ENCODE data around the gene S100A13.
A peak's percentile ranks its signal among the peaks of the same experiment; 100 is the strongest.
"Not testable (repeated sequence)": the region's sequence is repeated elsewhere in the genome, so short reads cannot be mapped to it uniquely, and the experiment has no call there.

S100A13 gene

GRCh38 chr1:153583514-153583913 lies 43.8 kb downstream of the S100A13 start:
- WGBS, 2 experiments (ENCODE audit: insufficient coverage in 2 of 2), result no CpG with 5 or more reads among the region's 3 CpGs
- not testable (repeated sequence) for H3K9me3 ChIP-seq (ENCODE audit: control insufficient read depth, low read length); H3K4me3 ChIP-seq (ENCODE audit: extremely low read depth, insufficient read depth, low read length, poor library complexity, severe bottlenecking); H3K36me3 ChIP-seq (ENCODE audit: control insufficient read depth, insufficient read depth, low read length); H3K27ac ChIP-seq (ENCODE audit: low read depth, low read length, severe bottlenecking)
- H3K4me1 ChIP-seq (ENCODE audit: control insufficient read depth, insufficient read depth, low read length, poor library complexity, severe bottlenecking), result peaks cover 12% of the 10 kb centered on the region

DNA sequence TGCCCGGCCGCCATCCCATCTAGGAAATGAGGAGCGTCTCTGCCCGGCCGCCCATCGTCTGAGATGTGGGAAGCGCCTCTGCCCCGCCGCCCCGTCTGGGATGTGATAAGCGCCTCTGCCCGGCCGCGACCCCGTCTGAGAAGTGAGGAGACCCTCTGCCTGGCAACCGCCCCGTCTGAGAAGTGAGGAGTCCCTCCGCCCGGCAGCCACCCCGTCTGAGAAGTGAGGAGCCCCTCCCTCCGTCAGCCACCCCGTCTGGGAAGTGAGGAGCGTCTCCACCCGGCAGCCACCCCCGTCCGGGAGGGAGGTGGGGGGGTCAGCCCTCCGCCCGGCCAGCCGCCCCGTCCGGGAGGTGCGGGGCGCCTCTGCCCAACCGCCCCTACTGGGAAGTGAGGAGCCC lies 44.5 kb downstream of the S100A13 start:
- not testable (repeated sequence) for H3K27ac ChIP-seq (ENCODE audit: low read depth, low read length, severe bottlenecking); H3K4me3 ChIP-seq (ENCODE audit: extremely low read depth, insufficient read depth, low read length, poor library complexity, severe bottlenecking); H3K9me3 ChIP-seq (ENCODE audit: control insufficient read depth, low read length); H3K36me3 ChIP-seq (ENCODE audit: control insufficient read depth, insufficient read depth, low read length)
- peaks cover 19% of the 10 kb centered on the region for H3K4me1 ChIP-seq (ENCODE audit: control insufficient read depth, insufficient read depth, low read length, poor library complexity, severe bottlenecking)
- 97% methylated on average over 27 of the region's 34 CpGs; no CpG with 5 or more reads in 1 of the 2 experiments for WGBS, 2 experiments (ENCODE audit: insufficient coverage in 2 of 2)

DNA sequence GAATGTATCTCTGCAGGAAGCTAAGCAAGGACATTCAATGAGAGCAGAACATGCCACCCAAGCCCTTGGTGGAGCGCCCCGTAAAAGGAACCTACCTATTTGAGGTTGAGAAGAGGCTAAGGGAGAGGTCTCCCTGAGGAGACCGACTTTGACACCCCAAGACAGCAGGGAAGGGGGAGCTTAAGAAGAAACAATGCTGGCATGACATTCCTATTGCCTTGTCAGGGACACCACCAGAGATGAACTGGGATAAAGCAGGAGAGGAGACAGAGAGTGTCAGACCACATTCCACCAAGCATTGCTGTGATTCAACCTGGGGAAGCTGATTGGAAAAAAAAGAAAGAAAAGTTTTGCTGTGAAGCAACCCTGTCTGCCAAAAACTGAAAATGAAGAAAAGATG lies 48.4 kb downstream of the S100A13 start:
- no peak overlapping the region for H3K4me3 ChIP-seq (ENCODE audit: extremely low read depth, insufficient read depth, low read length, poor library complexity, severe bottlenecking)
- WGBS, 2 experiments (ENCODE audit: insufficient coverage in 2 of 2), result 75 to 82% methylated on average over 3 of the region's 3 CpGs
- H3K9me3 ChIP-seq (ENCODE audit: control insufficient read depth, low read length), result no peaks in the 10 kb centered on the region
- peaks cover 21% of the 10 kb centered on the region for H3K4me1 ChIP-seq (ENCODE audit: control insufficient read depth, insufficient read depth, low read length, poor library complexity, severe bottlenecking)
- peak overlapping the region; percentile 90 for H3K27ac ChIP-seq (ENCODE audit: low read depth, low read length, severe bottlenecking)
- no peaks in the 10 kb centered on the region for H3K36me3 ChIP-seq (ENCODE audit: control insufficient read depth, insufficient read depth, low read length)

DNA sequence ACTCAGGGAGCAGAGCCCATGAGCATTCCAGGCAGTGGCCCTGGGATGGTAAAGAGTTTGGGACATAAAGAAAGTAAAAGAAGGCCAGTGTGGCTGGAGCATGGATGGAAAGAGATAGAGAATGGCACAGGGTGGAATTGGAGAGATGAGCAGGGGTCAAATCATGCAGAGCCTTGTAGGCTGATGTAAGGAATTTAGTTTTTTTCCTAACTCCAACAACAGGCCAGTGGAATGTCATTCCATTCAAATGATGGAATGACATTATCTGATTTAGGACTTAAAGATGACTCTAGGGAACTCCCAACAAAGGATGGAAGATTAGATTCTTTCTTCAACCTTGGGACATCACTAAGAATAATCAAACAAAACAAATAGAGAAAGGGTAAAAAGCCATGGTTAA lies 48.8 kb downstream of the S100A13 start:
- peak overlapping the region; percentile 90 for H3K27ac ChIP-seq (ENCODE audit: low read depth, low read length, severe bottlenecking)
- no peaks in the 10 kb centered on the region for H3K9me3 ChIP-seq (ENCODE audit: control insufficient read depth, low read length)
- H3K4me1 ChIP-seq (ENCODE audit: control insufficient read depth, insufficient read depth, low read length, poor library complexity, severe bottlenecking), result peaks cover 21% of the 10 kb centered on the region
- no peak overlapping the region for H3K4me3 ChIP-seq (ENCODE audit: extremely low read depth, insufficient read depth, low read length, poor library complexity, severe bottlenecking)
- no peaks in the 10 kb centered on the region for H3K36me3 ChIP-seq (ENCODE audit: control insufficient read depth, insufficient read depth, low read length)

DNA sequence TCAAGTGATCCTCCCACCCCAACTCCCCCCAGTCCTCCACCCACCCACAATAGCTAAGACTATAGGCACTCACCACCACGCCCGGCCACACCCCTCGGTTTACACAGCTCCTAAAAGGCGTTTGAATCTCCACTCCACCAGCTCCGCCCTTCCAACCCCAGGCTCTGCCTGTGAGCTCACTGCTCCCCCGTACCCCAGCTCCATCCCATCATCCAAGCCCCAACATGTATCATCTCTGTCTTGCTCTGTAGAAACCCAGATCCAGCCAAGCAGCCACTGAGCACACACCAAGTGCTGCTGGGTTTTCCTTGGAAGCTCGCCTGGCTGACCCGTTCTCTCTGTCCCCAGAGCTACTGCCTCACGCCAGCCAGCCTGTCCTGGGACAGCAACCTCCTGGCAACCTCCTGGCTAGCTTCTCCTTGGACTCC lies 49.7 kb downstream of the S100A13 start:
- no peaks in the 10 kb centered on the region for H3K36me3 ChIP-seq (ENCODE audit: control insufficient read depth, insufficient read depth, low read length)
- H3K4me3 ChIP-seq (ENCODE audit: extremely low read depth, insufficient read depth, low read length, poor library complexity, severe bottlenecking), result no peak overlapping the region
- peaks cover 22% of the 10 kb centered on the region for H3K4me1 ChIP-seq (ENCODE audit: control insufficient read depth, insufficient read depth, low read length, poor library complexity, severe bottlenecking)
- no peaks in the 10 kb centered on the region for H3K9me3 ChIP-seq (ENCODE audit: control insufficient read depth, low read length)
- 78 to 87% methylated on average over 4 to 9 of the region's 9 CpGs for WGBS, 2 experiments (ENCODE audit: insufficient coverage in 2 of 2)
- H3K27ac ChIP-seq (ENCODE audit: low read depth, low read length, severe bottlenecking), result no peak overlapping the region

DNA sequence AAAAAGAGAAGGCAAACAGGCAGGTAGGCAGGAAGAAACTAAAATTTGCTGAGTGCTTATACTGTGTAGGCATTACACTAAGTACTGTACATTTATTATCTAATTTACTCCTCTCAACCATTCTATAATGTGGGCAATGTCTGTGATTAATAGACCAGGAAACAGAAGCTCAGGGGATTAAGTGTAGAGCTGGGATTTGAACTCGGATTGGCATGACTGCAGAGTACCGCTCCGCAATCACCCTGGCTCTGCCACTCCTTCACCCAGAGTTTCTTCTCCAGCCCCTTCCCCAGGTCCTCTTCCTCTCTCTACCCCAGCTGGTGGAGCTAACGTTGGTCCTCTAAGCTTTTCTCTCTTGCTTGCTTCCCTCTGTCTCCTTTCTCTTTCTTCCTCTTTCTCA lies 50.2 kb downstream of the S100A13 start:
- Histone ChIP-seq H3K36me3 (ENCODE audit: control insufficient read depth, insufficient read depth, low read length) (no peaks in the 10 kb centered on the region), H3K27ac (ENCODE audit: low read depth, low read length, severe bottlenecking) (no peak overlapping the region), H3K4me1 (ENCODE audit: control insufficient read depth, insufficient read depth, low read length, poor library complexity, severe bottlenecking) (peaks cover 23% of the 10 kb centered on the region), H3K9me3 (ENCODE audit: control insufficient read depth, low read length) (no peaks in the 10 kb centered on the region), H3K4me3 (ENCODE audit: extremely low read depth, insufficient read depth, low read length, poor library complexity, severe bottlenecking) (no peak overlapping the region)
- 83 to 90% methylated on average over 4 of the region's 4 CpGs for WGBS, 2 experiments (ENCODE audit: insufficient coverage in 2 of 2)

DNA sequence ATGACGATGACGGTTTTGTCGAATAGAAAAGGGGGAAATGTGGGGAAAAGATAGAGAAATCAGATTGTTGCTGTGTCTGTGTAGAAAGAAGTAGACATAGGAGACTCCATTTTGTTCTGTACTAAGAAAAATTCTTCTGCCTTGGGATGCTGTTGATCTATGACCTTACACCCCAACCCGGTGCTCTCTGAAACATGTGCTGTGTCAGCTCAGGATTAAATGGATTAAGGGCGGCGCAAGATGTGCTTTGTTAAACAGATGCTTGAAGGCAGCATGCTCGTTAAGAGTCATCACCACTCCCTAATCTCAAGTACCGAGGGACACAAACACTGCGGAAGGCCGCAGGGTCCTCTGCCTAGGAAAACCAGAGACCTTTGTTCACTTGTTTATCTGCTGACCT lies 51.8 kb downstream of the S100A13 start:
- H3K36me3 ChIP-seq (ENCODE audit: control insufficient read depth, insufficient read depth, low read length); H3K4me3 ChIP-seq (ENCODE audit: extremely low read depth, insufficient read depth, low read length, poor library complexity, severe bottlenecking); H3K27ac ChIP-seq (ENCODE audit: low read depth, low read length, severe bottlenecking); H3K9me3 ChIP-seq (ENCODE audit: control insufficient read depth, low read length): not testable (repeated sequence)
- 90 to 97% methylated on average over 3 of the region's 10 CpGs for WGBS, 2 experiments (ENCODE audit: insufficient coverage in 2 of 2)
- H3K4me1 ChIP-seq (ENCODE audit: control insufficient read depth, insufficient read depth, low read length, poor library complexity, severe bottlenecking), result peaks cover 23% of the 10 kb centered on the region

GRCh38 chr1:153575081-153575491 lies 52.2 kb downstream of the S100A13 start:
- H3K4me3 ChIP-seq (ENCODE audit: extremely low read depth, insufficient read depth, low read length, poor library complexity, severe bottlenecking); H3K9me3 ChIP-seq (ENCODE audit: control insufficient read depth, low read length); H3K36me3 ChIP-seq (ENCODE audit: control insufficient read depth, insufficient read depth, low read length); H3K27ac ChIP-seq (ENCODE audit: low read depth, low read length, severe bottlenecking): not testable (repeated sequence)
- 95% methylated on average over 8 to 32 of the region's 35 CpGs for WGBS, 2 experiments (ENCODE audit: insufficient coverage in 2 of 2)
- peaks cover 23% of the 10 kb centered on the region for H3K4me1 ChIP-seq (ENCODE audit: control insufficient read depth, insufficient read depth, low read length, poor library complexity, severe bottlenecking)

DNA sequence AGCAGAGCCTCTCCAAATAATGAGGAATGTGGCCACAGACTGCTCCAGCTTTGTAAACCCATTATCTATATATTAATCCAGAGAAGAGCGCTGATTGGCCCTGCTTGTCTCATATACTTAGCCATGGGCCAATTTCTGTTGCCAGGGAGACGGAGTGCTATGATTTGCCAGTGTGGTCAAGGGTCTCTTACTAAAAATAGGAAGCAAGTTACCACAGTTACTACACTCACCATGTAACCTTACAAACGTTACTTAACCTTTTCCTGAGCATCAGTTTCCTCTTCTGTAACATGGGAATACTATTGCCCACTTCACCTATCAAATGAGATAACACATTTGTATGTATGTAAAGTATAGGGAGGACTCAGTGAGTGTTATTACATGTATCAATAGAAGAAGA lies 54.0 kb downstream of the S100A13 start:
- Histone ChIP-seq H3K36me3 (ENCODE audit: control insufficient read depth, insufficient read depth, low read length) (no peaks in the 10 kb centered on the region), H3K4me3 (ENCODE audit: extremely low read depth, insufficient read depth, low read length, poor library complexity, severe bottlenecking) (no peak overlapping the region), H3K9me3 (ENCODE audit: control insufficient read depth, low read length) (no peaks in the 10 kb centered on the region), H3K27ac (ENCODE audit: low read depth, low read length, severe bottlenecking) (no peak overlapping the region), H3K4me1 (ENCODE audit: control insufficient read depth, insufficient read depth, low read length, poor library complexity, severe bottlenecking) (peaks cover 14% of the 10 kb centered on the region)
- 94 to 100% methylated on average over 1 to 2 of the region's 3 CpGs for WGBS, 2 experiments (ENCODE audit: insufficient coverage in 2 of 2)

GRCh38 chr1:153572569-153573015 lies 54.7 kb downstream of the S100A13 start:
- Histone ChIP-seq H3K27ac (ENCODE audit: low read depth, low read length, severe bottlenecking) (no peak overlapping the region), H3K4me1 (ENCODE audit: control insufficient read depth, insufficient read depth, low read length, poor library complexity, severe bottlenecking) (peaks cover 15% of the 10 kb centered on the region), H3K9me3 (ENCODE audit: control insufficient read depth, low read length) (no peaks in the 10 kb centered on the region), H3K36me3 (ENCODE audit: control insufficient read depth, insufficient read depth, low read length) (no peaks in the 10 kb centered on the region), H3K4me3 (ENCODE audit: extremely low read depth, insufficient read depth, low read length, poor library complexity, severe bottlenecking) (no peak overlapping the region)
- 27 to 58% methylated on average over 3 of the region's 3 CpGs for WGBS, 2 experiments (ENCODE audit: insufficient coverage in 2 of 2)

GRCh38 chr1:153571706-153572105 lies 55.6 kb downstream of the S100A13 start:
- Histone ChIP-seq H3K4me1 (ENCODE audit: control insufficient read depth, insufficient read depth, low read length, poor library complexity, severe bottlenecking) (peaks cover 20% of the 10 kb centered on the region), H3K27ac (ENCODE audit: low read depth, low read length, severe bottlenecking) (no peak overlapping the region)
- 95 to 98% methylated on average over 3 to 5 of the region's 7 CpGs for WGBS, 2 experiments (ENCODE audit: insufficient coverage in 2 of 2)

More at GRCh38 chr1:153571706-153572105, 55.6 kb downstream of the S100A13 start:
- H3K36me3 ChIP-seq (ENCODE audit: control insufficient read depth, insufficient read depth, low read length), result no peaks in the 10 kb centered on the region
- H3K4me3 ChIP-seq (ENCODE audit: extremely low read depth, insufficient read depth, low read length, poor library complexity, severe bottlenecking), result no peak overlapping the region
- H3K9me3 ChIP-seq (ENCODE audit: control insufficient read depth, low read length), result no peaks in the 10 kb centered on the region
